ENCODE data around the gene MGAT5. TPM values are rescaled to one million over a fixed set of nuclear protein-coding genes. Genes with fewer than 3 reads are reported as not detected.

MGAT5 gene
- total RNA-seq, 1 donor from 2014 or later = 21.2 TPM

DNA sequence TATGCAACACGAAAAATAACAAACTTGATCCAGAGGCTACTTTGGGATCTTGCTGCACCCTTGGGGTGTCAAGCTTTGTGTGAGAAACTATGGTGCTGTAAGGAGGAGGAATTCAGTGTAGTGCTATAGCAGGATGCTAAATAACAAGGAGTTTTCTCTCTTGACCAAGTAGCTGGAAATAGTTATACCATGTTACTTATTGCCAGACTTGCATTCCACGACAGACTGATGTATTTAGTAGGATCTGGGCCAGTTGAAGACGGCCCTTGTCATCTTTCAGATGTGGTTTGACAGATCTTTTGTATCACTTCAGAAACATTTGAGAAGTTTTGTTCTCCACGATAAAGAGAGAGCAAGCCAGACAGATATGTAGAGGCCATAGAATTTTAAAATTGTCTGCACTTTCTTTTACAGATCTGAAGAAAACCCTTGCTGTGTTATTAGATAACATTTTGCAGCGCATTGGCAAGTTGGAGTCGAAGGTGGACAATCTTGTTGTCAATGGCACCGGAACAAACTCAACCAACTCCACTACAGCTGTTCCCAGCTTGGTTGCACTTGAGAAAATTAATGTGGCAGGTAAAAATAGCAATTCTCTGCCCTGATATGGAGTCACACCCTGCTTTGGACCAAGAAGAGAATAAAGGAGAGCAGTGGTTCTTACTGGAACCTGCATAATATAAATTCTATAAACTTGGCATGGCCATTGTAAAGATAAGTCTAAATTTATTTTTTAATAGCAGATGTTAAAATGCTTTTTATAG lies 16.3 kb downstream of the MGAT5 start:
- no peaks in the 10 kb centered on the region for H4K20me1 ChIP-seq (ENCODE audit: low read depth)
- TF ChIP-seq, protein P1, sequence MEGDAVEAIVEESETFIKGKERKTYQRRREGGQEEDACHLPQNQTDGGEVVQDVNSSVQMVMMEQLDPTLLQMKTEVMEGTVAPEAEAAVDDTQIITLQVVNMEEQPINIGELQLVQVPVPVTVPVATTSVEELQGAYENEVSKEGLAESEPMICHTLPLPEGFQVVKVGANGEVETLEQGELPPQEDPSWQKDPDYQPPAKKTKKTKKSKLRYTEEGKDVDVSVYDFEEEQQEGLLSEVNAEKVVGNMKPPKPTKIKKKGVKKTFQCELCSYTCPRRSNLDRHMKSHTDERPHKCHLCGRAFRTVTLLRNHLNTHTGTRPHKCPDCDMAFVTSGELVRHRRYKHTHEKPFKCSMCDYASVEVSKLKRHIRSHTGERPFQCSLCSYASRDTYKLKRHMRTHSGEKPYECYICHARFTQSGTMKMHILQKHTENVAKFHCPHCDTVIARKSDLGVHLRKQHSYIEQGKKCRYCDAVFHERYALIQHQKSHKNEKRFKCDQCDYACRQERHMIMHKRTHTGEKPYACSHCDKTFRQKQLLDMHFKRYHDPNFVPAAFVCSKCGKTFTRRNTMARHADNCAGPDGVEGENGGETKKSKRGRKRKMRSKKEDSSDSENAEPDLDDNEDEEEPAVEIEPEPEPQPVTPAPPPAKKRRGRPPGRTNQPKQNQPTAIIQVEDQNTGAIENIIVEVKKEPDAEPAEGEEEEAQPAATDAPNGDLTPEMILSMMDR (IDR thresholded peaks at IDR 0.05) = no peak
- TF ChIP-seq EZH2 (IDR thresholded peaks at IDR 0.05) (no peak), EZH2phosphoT487 (IDR thresholded peaks at IDR 0.05) (no peak)
- no peak overlapping the region for H3K9ac ChIP-seq
- Mint-ChIP-seq H3K9me3 (no peaks in the 10 kb centered on the region), H3K36me3 (peaks cover 2% of the 10 kb centered on the region), H3K27me3 (ENCODE audit: insufficient read depth, low read depth) (no peaks in the 10 kb centered on the region), H3K27ac (no peak overlapping the region), H3K4me1 (peaks cover 33% of the 10 kb centered on the region), H3K4me3 (no peak overlapping the region)
- no peaks in the 10 kb centered on the region for H3K9me3 ChIP-seq (ENCODE audit: low read depth)
- no peak for DNase-seq (ENCODE audit: low spot score)
- H3K4me2 ChIP-seq = no peak overlapping the region
- H3K27me3 ChIP-seq = no peaks in the 10 kb centered on the region
- no peaks in the 10 kb centered on the region for H3K79me2 ChIP-seq (ENCODE audit: low read depth)
- H3K36me3 ChIP-seq = no peaks in the 10 kb centered on the region
- H3F3A ChIP-seq (ENCODE audit: low read depth) = no peaks in the 10 kb centered on the region
- H3K4me1 ChIP-seq = no peaks in the 10 kb centered on the region
- no peak overlapping the region for H3K4me3 ChIP-seq
- H3K27ac ChIP-seq = no peak overlapping the region
- no peak overlapping the region for H2AFZ ChIP-seq (replicated peaks)

DNA sequence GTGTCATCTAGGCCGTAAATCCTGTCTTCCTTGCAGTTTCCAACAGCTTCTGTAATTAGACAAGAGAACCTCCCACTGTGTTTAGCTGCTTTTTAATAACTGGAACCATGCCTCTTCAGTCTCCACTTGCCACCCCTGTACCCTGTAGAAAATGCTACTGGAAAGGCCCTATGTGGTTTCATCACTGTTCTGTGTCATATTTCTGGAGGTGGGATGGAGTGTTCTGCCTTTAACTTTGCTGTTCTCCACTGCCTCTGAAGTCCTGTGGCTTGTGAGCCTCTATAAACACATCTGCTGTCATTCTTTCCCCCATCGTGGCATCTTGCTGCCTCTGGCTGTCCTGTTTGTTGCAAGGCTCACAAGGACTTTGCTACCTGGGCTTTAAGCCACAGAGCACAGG lies 17.9 kb downstream of the MGAT5 start:
- no peaks in the 10 kb centered on the region for H3K9me3 Mint-ChIP-seq
- no peaks in the 10 kb centered on the region for H3K9me3 ChIP-seq (ENCODE audit: low read depth)
- H3K36me3 Mint-ChIP-seq = peaks cover 2% of the 10 kb centered on the region
- TF ChIP-seq, protein P1 (IDR thresholded peaks at IDR 0.05) = no peak
- TF ChIP-seq EZH2phosphoT487 (IDR thresholded peaks at IDR 0.05) (no peak), EZH2 (IDR thresholded peaks at IDR 0.05) (no peak)
- H3K27ac ChIP-seq = no peak overlapping the region
- no peak overlapping the region for H2AFZ ChIP-seq (replicated peaks)
- no peaks in the 10 kb centered on the region for H3K79me2 ChIP-seq (ENCODE audit: low read depth)
- no peaks in the 10 kb centered on the region for H3K27me3 Mint-ChIP-seq (ENCODE audit: insufficient read depth, low read depth)
- H3K4me3 Mint-ChIP-seq = no peak overlapping the region
- DNase-seq (ENCODE audit: low spot score) = no peak
- H3K9ac ChIP-seq = no peak overlapping the region
- no peaks in the 10 kb centered on the region for H3K36me3 ChIP-seq
- H3K27ac Mint-ChIP-seq = no peak overlapping the region
- no peaks in the 10 kb centered on the region for H3K4me1 ChIP-seq
- H3K4me2 ChIP-seq = no peak overlapping the region
- H4K20me1 ChIP-seq (ENCODE audit: low read depth) = no peaks in the 10 kb centered on the region
- H3K4me1 Mint-ChIP-seq = peaks cover 35% of the 10 kb centered on the region
- no peaks in the 10 kb centered on the region for H3K27me3 ChIP-seq
- no peak overlapping the region for H3K4me3 ChIP-seq
- H3F3A ChIP-seq (ENCODE audit: low read depth) = no peaks in the 10 kb centered on the region

DNA sequence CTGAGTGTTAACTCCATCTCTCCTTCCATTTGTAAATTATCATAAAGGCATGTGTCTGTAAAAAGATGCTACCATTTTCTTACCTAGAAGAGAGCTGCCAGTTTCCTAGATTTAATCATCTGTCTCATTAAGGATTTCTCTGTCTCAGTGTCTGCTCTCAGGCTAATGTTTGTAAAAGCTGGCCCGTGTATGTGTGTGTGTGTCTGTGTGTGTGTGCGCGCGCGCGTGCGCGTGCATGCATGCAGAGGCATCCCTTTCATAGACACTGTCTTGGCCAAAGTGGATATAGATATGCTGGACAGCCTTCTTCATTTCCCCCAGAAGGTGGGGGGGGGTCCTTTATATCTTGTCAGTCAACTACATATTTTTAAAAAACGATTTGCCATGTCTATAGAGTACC lies 18.9 kb downstream of the MGAT5 start:
- Histone ChIP-seq H2AFZ (replicated peaks) (no peak overlapping the region), H3F3A (ENCODE audit: low read depth) (no peaks in the 10 kb centered on the region), H3K27me3 (no peaks in the 10 kb centered on the region), H3K27ac (no peak overlapping the region), H3K4me1 (no peaks in the 10 kb centered on the region), H3K79me2 (ENCODE audit: low read depth) (no peaks in the 10 kb centered on the region), H3K4me2 (no peak overlapping the region), H3K9ac (no peak overlapping the region), H4K20me1 (ENCODE audit: low read depth) (no peaks in the 10 kb centered on the region), H3K4me3 (no peak overlapping the region), H3K9me3 (ENCODE audit: low read depth) (no peaks in the 10 kb centered on the region), H3K36me3 (no peaks in the 10 kb centered on the region)
- no peaks in the 10 kb centered on the region for H3K27me3 Mint-ChIP-seq (ENCODE audit: insufficient read depth, low read depth)
- H3K4me1 Mint-ChIP-seq = peaks cover 33% of the 10 kb centered on the region
- H3K9me3 Mint-ChIP-seq = no peaks in the 10 kb centered on the region
- peaks cover 2% of the 10 kb centered on the region for H3K36me3 Mint-ChIP-seq
- TF ChIP-seq EZH2 (IDR thresholded peaks at IDR 0.05) = no peak
- TF ChIP-seq, protein P1 (IDR thresholded peaks at IDR 0.05) = no peak
- TF ChIP-seq EZH2phosphoT487 (IDR thresholded peaks at IDR 0.05) = no peak
- DNase-seq (ENCODE audit: low spot score) = no peak
- no peak overlapping the region for H3K4me3 Mint-ChIP-seq
- H3K27ac Mint-ChIP-seq = no peak overlapping the region
